HG03558 (cell line): ENCODE measurements around the gene ARHGAP20.
"Not testable (repeated sequence)": the region's sequence is repeated elsewhere in the genome, so short reads cannot be mapped to it uniquely, and the experiment has no call there.

Experiments
- ATAC-seq: cut with Tn5 transposase; IDR thresholded peaks from one replicate; pipeline ENCODE4 v1.9.1; 2021; ENCODE audit warnings: moderate number of reproducible peaks; ENCODE audit not compliant: unreplicated experiment; ENCODE audit errors: extremely low read depth

Gene ARHGAP20

GRCh38 chr11:110621826-110622225 is 90.4 kb downstream of the ARHGAP20 start:
- ATAC-seq, result no peak

- not testable (repeated sequence) for ATAC-seq
Observed at GRCh38 chr11:110619366-110619765, 92.9 kb downstream of the ARHGAP20 start.

- no peak for ATAC-seq
Observed at GRCh38 chr11:110614031-110614430, 98.2 kb downstream of the ARHGAP20 start.

DNA sequence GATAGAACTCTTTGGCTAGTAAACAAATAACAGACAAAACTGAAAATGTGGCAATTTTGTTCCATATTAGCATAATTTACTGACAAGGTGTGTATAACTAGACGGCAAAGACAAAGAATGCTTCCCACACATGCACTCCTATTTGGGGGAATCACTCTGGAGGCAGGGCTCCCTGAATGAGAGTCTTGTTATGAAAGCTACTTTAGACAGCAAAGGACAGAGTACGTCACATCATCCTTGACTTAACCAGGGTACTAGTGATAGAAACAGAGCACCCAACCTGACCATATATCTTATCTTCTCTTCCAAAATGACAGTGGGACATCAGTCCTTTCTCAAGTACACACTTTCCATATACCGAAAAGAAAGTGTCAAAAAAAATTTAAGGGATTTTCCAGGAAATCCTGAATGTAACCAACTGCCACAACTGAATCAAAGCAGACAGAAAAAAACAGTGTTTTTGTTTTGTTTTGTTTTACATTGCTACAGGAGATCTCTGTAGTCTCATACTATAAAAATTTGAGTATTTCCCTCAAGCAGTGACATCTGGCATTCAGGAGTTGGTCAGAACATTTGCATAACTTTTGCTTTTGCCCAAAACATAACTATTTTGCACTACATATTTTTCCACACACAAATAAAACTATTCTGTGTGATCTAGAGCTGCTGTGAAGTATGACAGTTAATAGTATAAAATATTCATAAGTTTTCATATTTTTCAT is 98.9 kb downstream of the ARHGAP20 start:
- ATAC-seq, result no peak

- ATAC-seq, result no peak
Observed at GRCh38 chr11:110606415-110606814, 105.8 kb downstream of the ARHGAP20 start.

DNA sequence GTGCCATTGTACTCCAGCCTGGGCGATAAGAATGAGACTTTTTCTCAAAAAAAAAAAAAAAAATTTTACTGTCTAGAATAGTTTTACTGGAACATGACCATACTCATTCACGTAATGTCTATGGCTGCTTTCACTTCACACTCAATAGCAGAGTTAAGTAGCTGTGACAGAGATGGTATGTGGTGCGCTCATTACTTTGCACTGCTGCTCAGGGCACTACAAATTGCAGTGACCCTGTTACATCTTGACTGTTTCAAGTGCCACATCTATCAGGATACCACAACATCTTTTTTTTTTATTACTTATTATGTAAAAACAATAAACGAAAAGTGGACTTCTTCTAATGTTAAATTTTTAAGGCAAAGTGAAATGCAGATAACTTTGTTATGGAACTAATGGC is 110.3 kb downstream of the ARHGAP20 start:
- ATAC-seq, result no peak

GRCh38 chr11:110600322-110600721 is 111.9 kb downstream of the ARHGAP20 start:
- ATAC-seq, result no peak

GRCh38 chr11:110599207-110599606 is 113.0 kb downstream of the ARHGAP20 start:
- no peak for ATAC-seq

DNA sequence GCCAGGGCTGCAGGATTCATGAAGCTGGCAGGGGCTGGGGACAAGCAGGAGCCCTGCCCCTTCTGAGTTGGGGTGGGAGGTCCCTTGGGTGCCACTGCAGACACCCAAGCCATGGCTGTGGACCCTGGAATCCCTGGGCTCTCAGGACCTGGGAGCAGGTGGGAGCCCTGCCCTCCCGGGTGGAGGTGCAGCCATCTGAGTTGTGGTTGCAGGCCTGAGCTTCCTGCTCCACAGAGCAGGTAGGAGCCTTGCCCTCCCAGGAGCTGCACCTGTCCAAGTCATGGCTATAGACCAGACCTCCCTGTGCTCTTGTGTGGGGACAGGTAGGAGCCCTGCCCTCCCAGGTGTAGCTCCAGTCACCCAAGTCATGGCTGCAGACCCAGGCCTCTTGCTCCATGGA is 113.5 kb downstream of the ARHGAP20 start:
- ATAC-seq, result no peak

DNA sequence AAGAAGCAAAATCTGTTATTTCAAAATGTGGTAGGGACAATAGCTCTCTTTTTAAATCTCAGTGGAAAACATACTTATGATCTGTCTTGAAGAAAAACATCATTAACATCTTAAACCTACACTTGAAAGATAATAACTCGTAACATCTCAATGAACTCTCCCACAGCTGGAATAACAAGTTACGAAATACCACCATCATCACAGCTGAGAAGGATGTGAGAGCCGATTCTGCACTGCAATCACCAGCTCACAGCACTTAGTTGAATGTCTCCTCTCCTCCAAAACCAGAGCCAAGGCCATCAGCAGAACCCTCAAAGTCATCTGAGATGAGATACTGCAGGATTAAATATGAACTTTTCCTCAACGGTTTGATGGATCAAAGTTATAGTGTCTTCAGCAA is 124.3 kb downstream of the ARHGAP20 start:
- ATAC-seq, result no peak

DNA sequence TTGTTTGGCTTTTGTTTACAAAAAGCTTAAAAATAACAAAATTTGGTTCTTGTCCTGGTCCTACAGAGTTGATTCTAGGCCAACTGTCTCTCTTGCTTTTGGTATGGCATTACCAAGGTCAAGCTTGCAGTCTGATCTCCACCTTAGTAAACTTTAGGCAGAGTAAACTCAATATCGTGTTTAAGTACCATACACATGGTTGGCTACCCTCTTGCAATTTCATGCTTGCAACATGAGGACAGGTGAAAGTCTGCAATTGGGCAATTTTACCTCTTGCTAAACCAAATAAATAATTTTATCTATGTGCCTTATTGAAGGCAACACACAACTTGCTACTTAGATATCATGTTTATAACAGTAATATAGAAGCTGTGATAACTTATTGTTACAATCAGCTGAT is 125.1 kb downstream of the ARHGAP20 start:
- ATAC-seq, result no peak

GRCh38 chr11:110584150-110584549 is 128.1 kb downstream of the ARHGAP20 start:
- ATAC-seq, result no peak

DNA sequence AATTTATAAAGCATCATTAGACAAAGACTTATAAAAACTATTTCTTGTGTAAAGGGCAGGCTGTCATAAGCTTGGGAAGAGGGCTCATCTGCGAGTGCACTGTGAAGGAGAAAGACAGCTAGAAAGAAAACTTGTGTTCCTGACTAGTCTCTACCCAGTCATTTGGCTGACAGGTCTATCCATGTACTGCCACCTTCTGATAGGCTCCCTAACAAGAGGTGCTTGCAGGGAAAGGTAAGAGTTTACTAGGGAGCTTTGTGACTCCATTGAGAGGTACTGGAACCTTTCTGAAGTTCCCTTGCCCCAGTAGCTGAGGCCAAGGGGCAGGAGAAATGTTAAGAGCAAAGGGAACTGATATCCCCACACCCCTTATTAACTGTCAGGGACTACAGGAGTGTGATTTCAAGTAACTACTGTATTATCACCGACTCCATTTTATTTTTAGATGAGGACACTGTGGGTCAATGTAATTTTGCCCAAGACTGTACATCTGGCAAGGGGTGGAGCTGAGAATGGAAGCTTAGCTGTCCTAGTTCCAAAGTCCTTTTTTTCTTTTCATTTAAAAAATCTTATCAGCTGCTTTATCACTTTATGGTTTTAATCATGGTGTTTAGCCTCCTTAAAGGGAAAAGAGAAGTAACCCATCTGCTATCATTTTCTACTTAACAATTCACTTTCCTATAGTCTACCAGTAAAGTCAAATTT is 129.4 kb downstream of the ARHGAP20 start:
- ATAC-seq, result no peak

DNA sequence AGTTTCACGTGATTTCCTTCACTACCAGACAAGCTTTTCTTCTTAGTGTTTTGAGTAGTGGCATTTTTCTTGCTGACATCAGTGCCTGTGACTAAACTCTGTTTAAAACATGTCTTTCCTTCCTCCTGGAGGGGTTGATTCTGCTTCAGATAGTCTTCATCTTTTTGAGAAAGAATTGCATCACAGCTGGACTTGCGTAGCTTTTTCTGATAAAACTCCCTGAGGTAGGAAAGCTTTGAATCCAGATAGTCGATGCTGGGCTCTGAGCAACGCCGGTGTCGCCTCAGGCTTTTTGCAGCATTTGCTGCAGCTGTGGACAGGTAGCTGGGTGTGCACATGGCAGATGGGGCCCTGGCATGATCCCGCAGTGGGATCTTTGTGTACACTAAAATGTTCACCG is 131.7 kb downstream of the ARHGAP20 start:
- ATAC-seq, result no peak

DNA sequence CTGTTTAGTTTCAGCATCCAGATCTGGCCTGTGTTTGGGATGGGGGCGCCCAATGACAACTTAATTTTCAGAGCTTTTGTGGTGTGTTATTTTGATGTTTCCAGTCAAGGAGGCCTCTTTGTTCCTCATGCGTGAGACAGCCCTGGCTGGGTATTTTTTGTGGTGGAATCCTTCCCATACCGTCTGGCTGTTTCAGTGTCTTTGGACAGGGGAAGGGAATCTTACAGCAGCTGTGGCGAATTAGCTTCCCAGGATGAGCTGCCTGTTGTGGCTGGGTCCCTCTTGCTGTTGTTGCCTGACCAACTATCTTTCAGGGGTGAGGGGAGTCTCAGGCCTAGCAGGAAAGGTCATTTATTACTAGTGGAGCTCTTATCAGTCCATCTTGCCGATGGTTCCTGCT is 138.8 kb downstream of the ARHGAP20 start:
- ATAC-seq, result no peak

DNA sequence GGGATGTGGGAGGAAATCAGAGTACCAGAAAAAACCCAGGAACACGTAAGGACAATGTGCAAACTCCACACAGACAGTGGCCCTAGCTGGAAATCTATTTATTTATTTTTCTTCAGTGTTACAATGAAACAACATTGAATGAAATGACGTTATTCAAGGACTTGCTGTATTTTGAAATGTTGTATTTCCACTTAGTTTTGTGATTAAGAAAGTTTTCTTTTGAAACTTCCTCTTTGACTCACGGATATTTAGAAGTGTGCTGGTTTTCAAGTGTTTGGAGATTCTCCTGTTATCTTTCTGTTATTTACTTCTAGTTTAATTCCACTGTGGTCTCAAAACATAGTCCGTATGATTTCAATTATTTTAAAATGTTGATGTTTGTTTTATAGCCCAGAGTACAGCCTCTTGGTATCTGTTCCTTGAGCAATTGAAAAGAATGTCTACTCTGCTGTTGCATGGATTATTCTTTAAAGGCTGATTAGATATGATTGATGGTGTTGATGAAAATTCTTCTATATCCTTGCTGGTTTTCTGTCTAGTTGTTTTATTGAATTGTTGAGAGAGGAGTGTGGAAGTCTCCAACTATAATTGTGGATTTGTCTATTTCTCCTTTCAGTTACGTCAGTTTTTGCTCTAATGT is 141.0 kb downstream of the ARHGAP20 start:
- no peak for ATAC-seq

GRCh38 chr11:110566577-110566976 is 145.7 kb downstream of the ARHGAP20 start:
- no peak for ATAC-seq

- no peak for ATAC-seq
Observed at GRCh38 chr11:110565357-110566336, 146.6 kb downstream of the ARHGAP20 start.

GRCh38 chr11:110564676-110565356 is 147.4 kb downstream of the ARHGAP20 start:
- no peak for ATAC-seq

GRCh38 chr11:110544779-110545178 is 167.5 kb downstream of the ARHGAP20 start:
- no peak for ATAC-seq
